ENCODE results near the gene SAFB.

GRCh38 chr19:5703819-5704818 lies 81.2 kb downstream of the SAFB start:
- TF ChIP-seq CTCF (IDR thresholded peaks at IDR 0.05) (no peak), REST (IDR thresholded peaks at IDR 0.05; ENCODE audit: insufficient read depth in 1 of 2, low read depth in 2 of 2, low read length in 1 of 2) (no peak), SIN3A (IDR thresholded peaks at IDR 0.05; ENCODE audit: borderline replicate concordance, insufficient read depth, low read depth, low read length) (no peak), POLR2AphosphoS5 (IDR thresholded peaks at IDR 0.05; ENCODE audit: low read depth, low read length) (no peak)

Data from Panc1 (cell line).